Cardiac fibroblast (primary cell): ENCODE measurements around the gene C1orf226.

Experiments
- DNase-seq, 2 donors: peaks; one replicate each; pipeline versions ENCODE4 v3.0.0 to v3.0.0-alpha.2; 2010; ENCODE audit warnings: low read depth in 2 of 2
- H3K4me3 ChIP-seq, 2 donors: replicated peaks in 1 of 2; 1 replicate in 1 of 2; 2 replicates in 1 of 2; pipeline ENCODE4 v1.5.1; 2011; ENCODE audit warnings: low read depth in 2 of 2, low read length in 2 of 2, mild to moderate bottlenecking in 2 of 2, moderate library complexity in 1 of 2
- CTCF ChIP-seq: IDR thresholded peaks from one replicate; pipeline ENCODE4 v1.5.1; 2011; ENCODE audit warnings: low read depth, mild to moderate bottlenecking, low read length, inconsistent platforms

Gene C1orf226

GRCh38 chr1:162358928-162359327 is 22.6 kb upstream of the C1orf226 start:
- no peak for DNase-seq
- TF ChIP-seq CTCF = no peak
- no peak overlapping the region for H3K4me3 ChIP-seq

GRCh38 chr1:162359523-162360236 is 21.8 kb upstream of the C1orf226 start:
- H3K4me3 ChIP-seq = no peak overlapping the region
- DNase-seq = no peak
- no peak for TF ChIP-seq CTCF

- no peak for TF ChIP-seq CTCF
Measured at GRCh38 chr1:162360237-162360873, 21.2 kb upstream of the C1orf226 start.

GRCh38 chr1:162360874-162361260 is 20.7 kb upstream of the C1orf226 start:
- H3K4me3 ChIP-seq = no peak overlapping the region
- no peak for TF ChIP-seq CTCF
- peak in 1 of 2 donors; percentile 21 for DNase-seq

More at GRCh38 chr1:162360237-162360873, 21.2 kb upstream of the C1orf226 start:
- no peak overlapping the region for H3K4me3 ChIP-seq
- no peak for DNase-seq

- no peak for DNase-seq
- H3K4me3 ChIP-seq = no peak overlapping the region
- no peak for TF ChIP-seq CTCF
Measured at GRCh38 chr1:162361349-162361748, 20.2 kb upstream of the C1orf226 start.

GRCh38 chr1:162363823-162364222 is 17.7 kb upstream of the C1orf226 start:
- DNase-seq = no peak
- no peak overlapping the region for H3K4me3 ChIP-seq
- TF ChIP-seq CTCF = no peak

GRCh38 chr1:162364498-162364897 is 17.0 kb upstream of the C1orf226 start:
- no peak overlapping the region for H3K4me3 ChIP-seq
- no peak for TF ChIP-seq CTCF
- DNase-seq = no peak
